Superior temporal gyrus (tissue), 1 donor: ENCODE data around the gene PRKN.
A peak's percentile ranks its signal among the peaks of the same experiment; 100 is the strongest.

Experiments used
- DNase-seq: peaks from one replicate; pipeline ENCODE4 v3.0.0-alpha.2; 2016; ENCODE audit errors: extremely low spot score

PRKN gene

GRCh38 chr6:161422710-161423680 is 1304.6 kb downstream of the PRKN start:
- DNase-seq, result no peak

DNA sequence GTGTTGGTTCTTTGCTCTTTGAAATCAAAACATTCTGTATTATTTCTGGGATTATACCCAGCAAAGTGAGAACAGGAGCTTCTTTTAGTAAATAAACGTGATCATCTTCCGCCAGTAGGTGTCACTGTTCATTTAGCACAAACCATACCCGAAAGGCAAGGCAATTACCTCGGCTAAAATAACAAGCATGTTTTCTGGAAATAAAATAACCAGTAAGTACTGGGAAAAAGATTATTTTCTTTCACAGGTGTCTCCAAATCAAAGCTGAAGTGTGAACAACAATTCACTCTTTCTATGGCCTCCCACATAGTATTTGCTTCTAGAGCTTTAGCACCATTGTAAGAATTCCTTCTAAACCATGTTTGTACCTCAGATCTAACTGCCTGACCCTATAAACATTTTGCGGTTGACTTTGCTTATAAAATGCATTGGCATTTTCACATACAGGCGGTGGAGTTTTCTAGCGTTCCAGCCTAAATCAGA is 1309.1 kb downstream of the PRKN start:
- peak; percentile 98 for DNase-seq

- no peak for DNase-seq
These were observed 1309.7 kb downstream of the PRKN start for GRCh38 chr6:161417717-161418462.

DNA sequence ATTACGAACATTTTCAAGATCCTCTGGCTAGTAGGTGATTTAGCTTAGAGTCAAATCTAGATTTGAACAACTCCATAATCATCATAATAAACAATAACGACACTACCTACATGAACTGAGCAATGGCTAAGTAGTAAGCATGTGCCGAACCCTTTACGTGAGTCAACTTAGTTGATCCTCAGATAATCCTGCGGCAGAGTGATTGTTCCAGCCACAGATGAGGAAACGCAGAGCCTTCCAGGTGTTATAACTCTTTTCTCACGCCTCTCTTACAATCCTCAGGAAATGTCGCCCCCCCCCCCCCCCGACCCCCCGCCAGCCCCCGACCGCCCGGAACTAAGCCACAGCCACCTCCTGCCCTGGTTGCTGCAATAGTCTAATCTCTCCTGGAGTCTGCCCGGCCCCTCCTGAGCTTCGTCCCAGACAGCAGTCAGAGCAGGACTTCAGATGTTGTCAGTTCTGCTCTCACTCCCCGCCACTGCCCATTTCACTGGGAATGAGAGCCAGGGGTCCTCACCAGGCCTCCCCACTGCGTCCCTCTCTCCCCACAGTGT is 1312.2 kb downstream of the PRKN start:
- no peak for DNase-seq

DNA sequence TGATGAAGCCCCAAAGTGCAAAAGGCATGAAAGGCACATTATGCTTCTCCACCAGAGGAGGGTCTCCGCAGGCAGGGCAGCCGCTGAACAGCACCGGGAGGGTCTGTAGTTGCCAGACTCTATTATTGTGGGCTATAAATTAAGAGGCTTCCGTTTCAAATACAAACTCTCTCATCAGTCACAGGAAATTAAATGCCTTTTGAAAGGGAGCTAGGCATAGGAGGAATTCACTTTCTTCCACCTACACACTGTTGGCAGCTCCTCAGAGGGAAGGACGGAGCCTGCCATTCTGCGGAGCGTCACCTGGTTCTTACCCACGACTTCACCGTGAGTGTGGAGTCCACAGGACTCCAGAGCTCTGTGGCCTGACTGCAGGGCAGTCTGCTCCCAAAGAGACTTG is 1312.9 kb downstream of the PRKN start:
- DNase-seq, result no peak

DNA sequence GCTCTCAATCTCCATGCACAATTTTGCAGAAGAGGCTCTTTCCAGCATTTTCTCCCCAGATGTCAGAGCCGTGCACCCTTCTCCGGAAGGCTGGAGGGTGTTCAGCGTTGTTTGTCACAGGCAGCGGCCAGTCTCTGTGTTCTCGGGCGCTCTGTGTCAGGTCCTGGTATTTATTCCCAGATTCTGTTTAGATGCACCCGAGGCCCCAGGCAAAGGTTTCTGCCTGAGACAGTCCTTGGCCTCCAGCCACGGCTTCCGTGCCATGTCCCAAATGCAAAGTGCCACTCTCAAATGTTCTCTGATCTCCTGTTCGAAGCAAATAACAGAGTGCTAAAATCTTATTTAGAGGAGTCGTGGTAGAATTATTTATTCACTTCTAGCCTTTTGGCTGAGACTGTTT is 1313.4 kb downstream of the PRKN start:
- no peak for DNase-seq

DNA sequence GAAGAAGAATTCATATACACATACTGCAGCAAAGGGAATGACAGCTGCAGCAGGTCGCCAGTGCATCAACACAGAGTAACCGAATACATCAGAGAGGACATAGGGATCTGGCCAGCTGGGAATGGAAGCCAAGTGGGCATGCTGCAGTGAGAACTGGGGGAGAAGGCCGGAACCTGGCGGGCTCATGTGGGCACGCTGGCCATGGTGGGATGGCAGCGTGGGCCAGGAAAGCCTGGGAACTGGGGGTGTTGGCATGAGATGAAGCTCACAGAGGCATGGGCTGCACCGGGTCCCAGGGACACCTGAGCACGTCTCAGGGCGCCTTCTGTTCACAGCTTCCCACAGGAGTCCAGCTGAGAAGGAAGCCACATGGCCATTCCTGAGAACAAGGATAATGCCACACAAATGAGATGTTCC is 1314.2 kb downstream of the PRKN start:
- no peak for DNase-seq

GRCh38 chr6:161412795-161413194 is 1314.8 kb downstream of the PRKN start:
- DNase-seq, result no peak

- DNase-seq, result no peak
These were observed 1316.2 kb downstream of the PRKN start for GRCh38 chr6:161411265-161411944.

DNA sequence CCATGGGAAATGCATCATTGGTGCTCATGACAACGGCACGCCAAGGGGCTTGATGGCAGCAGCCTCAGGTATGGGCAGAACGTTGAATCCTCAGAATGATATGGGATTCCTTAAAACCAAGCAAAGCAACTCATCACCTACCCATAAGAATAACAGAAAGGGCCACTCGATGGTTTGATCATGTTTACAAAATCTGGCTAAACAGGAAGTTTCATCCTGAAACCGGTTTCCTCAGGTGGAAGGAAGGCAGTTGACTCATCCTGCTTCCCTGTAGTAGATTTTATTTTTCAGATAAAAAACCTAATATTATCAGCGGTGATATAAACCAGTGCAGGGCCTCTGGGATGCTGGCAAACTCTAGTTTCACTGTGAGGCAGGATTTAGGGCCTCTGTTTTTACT is 1316.8 kb downstream of the PRKN start:
- no peak for DNase-seq

- no peak for DNase-seq
These were observed 1317.5 kb downstream of the PRKN start for GRCh38 chr6:161410076-161410475.

- no peak for DNase-seq
These were observed 1318.2 kb downstream of the PRKN start for GRCh38 chr6:161409353-161409752.

- no peak for DNase-seq
These were observed 1319.5 kb downstream of the PRKN start for GRCh38 chr6:161408041-161408440.

DNA sequence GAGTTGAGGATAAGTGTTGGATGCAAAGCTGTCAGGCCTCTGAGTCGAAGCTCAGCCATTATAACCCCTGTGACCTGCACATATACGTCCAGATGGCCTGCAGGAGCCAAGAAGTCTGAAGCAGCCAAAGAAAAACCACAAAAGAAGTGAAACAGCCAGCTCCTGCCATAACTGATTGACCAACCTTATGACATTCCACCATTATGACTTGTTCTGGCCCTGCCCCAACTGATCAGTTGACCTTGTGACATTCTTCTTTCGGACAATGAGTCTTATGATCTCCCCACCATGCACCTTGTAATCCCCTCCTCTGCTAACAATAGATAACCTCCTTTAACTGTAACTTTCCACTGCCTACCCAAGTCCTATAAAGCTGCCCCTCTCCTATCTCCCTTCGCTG is 1320.0 kb downstream of the PRKN start:
- DNase-seq, result no peak

DNA sequence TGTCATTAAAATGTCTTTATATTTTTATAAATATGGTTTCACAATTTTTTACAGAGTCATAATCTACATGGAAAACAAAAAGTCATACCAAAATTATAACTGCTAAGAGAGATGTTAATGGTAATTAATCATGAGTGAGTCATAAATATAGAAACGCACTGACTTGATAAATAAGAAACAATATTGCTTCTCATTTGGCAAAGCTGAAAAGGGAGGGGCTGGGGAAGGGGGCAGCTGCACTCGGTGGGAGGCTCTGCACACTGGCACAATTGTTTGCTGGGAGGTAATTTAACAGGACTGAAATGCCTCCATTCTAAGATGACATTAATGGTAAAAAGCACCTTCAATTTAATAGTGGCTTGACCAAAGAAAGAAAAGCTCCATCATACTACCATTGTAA is 1320.5 kb downstream of the PRKN start:
- DNase-seq, result no peak

DNA sequence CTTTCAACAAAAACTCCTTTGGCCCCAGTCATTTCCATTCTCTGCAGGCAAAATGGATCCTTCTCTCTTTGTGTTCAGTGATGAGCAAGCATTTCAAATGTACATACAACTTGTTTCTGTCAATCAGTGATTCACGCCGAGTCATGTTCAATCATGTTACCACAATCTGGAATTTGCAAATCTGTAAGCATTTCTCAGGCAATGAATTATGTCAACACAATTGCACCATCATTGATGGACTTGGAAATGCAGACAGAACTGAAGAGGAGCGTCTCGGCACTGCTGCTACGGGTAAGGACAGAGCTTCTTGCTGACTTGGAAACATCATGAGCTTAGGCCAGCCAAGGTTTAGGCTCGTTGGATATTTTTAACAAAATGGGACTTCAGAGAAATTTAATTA is 1320.9 kb downstream of the PRKN start:
- DNase-seq, result no peak

DNA sequence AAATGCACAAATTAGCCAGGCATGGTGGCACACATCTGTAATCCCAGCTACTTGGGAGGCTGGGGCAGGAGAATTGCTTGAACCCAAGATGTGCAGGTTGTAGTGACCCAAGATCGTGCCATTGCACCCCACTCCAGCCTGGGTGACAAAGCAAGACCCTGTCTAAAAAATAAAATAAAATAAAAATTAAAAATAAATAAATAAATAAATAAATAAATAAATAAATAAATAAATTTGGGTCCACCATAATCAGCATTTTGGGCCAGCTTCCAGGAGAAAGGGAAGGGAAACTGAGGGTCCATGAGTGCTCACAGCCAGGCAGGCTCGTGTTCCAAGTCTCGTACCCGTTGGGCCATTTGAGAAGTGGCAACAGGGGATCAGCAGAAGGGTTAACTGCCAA is 1322.1 kb downstream of the PRKN start:
- DNase-seq, result no peak

GRCh38 chr6:161403717-161404116 is 1323.8 kb downstream of the PRKN start:
- no peak for DNase-seq

DNA sequence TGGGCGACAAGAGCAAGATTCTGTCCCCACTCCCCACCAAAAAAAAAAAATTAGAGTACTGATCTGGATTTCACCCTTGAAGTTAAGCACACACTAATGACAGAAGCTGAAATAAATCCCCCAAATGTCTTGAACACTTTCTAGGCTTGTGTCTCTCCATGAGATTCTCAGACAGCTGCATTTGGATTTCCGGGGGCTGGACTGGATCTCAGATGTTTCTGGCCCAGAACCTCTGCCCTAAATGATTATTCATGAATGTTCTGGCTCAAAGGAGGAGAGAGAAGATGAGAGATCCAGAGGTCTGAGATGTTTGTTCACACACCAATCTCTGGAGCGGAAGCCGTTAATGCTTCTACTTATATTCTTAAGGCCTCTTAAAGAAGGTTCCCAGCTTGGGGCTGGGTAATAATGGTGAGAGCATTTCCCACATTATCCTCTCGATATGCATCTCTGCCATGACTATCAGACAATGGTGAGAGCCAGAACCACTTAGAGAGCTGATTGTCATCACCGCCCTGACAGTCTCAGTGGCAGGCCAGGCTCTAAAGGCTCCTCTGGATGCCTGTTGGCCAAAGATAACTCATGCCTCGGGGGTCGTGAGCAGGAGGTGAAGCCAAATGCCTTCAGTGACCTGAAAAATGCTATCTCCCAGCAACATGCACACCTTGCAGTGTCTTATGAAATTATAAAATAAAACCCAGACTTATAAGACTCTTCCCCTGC is 1325.8 kb downstream of the PRKN start:
- no peak for DNase-seq

- DNase-seq, result no peak
These were observed 1326.9 kb downstream of the PRKN start for GRCh38 chr6:161400671-161401070.

DNA sequence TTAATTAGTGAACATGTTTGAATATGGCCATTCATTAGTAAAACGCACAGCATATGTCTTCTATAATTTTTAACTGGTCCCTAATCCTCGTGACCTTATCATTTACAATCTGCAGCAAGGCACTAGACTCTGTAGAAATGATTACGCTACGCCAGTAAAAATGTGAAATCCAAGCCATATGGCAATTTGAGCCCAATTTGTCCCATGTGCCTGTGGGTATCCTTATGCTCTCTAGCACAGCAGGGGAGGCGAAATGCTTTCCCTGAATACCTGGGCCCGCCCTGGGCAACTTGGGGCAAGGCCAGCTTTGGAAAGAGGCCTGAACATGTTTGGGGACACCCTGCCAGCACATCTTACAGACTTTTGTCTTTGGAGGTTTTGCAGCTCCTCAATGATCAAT is 1331.0 kb downstream of the PRKN start:
- no peak for DNase-seq
